ENCODE results near the gene KNG1.

The KNG1 gene

DNA sequence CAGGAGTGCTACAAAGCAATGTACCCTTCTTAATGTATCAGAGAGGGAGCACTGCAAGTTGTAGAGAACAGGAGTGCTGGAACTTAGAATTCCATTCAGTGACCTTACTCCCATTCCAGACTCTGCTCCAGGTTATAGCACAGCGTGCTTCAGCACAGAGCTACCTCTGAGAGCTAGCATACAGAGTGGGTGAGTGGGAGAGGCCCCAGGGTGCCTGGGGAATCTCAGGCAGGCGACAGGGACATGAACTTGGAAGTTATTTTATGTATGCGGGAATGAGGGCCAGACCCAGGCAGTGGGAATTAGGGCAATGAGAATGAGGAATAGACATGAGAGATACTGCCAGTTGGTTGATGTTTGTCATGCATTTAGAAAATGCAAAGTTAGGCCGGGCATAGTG is 3.7 kb upstream of the KNG1 start:
- TF ChIP-seq, protein P1, sequence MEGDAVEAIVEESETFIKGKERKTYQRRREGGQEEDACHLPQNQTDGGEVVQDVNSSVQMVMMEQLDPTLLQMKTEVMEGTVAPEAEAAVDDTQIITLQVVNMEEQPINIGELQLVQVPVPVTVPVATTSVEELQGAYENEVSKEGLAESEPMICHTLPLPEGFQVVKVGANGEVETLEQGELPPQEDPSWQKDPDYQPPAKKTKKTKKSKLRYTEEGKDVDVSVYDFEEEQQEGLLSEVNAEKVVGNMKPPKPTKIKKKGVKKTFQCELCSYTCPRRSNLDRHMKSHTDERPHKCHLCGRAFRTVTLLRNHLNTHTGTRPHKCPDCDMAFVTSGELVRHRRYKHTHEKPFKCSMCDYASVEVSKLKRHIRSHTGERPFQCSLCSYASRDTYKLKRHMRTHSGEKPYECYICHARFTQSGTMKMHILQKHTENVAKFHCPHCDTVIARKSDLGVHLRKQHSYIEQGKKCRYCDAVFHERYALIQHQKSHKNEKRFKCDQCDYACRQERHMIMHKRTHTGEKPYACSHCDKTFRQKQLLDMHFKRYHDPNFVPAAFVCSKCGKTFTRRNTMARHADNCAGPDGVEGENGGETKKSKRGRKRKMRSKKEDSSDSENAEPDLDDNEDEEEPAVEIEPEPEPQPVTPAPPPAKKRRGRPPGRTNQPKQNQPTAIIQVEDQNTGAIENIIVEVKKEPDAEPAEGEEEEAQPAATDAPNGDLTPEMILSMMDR (IDR thresholded peaks at IDR 0.05; ENCODE audit: low read depth, low read length), result no peak
- H3K4me3 ChIP-seq (replicated peaks in 1 of 2; ENCODE audit: low read depth in 2 of 2, low read length in 2 of 2), result no peak overlapping the region
- DNase-seq (ENCODE audit: low read depth in 2 of 2), result no peak

DNA sequence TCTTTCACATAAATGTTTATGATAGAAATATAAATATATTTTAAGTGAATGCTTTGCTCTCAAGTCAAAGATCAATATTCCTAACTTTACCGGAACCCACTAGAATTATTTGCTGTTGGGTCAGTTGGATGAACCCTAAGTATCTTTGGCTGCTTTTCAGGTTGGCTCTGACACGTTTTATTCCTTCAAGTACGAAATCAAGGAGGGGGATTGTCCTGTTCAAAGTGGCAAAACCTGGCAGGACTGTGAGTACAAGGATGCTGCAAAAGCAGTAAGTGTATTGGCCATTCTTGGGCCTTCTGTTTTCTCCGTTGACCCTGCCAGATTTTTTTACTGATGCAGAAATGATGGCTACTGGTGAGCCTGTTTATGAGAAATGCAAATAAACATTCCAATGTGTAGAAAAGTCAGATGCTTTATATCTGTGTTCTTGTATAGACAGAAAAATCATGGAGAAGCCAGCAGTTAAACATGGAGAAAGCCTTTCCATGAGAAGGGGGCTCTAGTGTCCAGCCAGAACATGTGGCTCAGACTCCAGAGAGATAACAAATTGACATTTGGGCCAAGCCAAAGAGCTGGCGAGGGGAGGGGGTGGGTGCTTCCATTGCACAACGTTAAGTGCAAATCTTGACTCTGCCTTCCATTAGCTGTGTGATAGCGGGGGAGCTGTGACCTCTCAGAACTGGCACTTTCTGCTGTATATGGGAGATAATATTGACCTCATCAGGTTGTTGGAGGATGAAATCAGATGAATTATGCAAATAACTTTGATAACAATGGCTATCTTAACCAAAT is 3.0 kb downstream of the KNG1 start:
- no peak overlapping the region for H3K4me3 ChIP-seq (replicated peaks in 1 of 2; ENCODE audit: low read depth in 2 of 2, low read length in 2 of 2)
- TF ChIP-seq, protein P1 (IDR thresholded peaks at IDR 0.05; ENCODE audit: low read depth, low read length), result no peak
- DNase-seq (ENCODE audit: low read depth in 2 of 2), result no peak

DNA sequence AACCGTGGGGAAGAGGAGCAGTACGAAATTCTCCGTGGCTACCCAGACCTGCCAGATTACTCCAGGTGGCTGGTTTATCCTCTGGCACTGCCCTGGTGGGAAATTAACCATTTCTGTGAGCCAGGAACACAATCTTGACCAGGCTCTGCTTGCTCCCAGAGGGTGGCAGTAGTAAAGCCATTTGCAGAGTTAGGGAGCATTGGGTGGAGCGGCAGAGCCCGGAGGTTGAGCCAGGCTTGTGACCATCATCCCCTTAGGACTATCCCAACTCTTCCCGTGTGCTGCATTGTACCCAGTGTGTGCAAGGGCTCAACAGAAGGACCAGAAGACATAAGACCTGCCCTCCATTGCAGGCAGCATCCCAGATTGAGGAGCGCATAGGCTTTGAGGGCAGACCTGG is 5.3 kb downstream of the KNG1 start:
- TF ChIP-seq, protein P1 (IDR thresholded peaks at IDR 0.05; ENCODE audit: low read depth, low read length), result peak; percentile 37
- no peak overlapping the region for H3K4me3 ChIP-seq (replicated peaks in 1 of 2; ENCODE audit: low read depth in 2 of 2, low read length in 2 of 2)
- DNase-seq (ENCODE audit: low read depth in 2 of 2), result peak; percentile 18 to 21

DNA sequence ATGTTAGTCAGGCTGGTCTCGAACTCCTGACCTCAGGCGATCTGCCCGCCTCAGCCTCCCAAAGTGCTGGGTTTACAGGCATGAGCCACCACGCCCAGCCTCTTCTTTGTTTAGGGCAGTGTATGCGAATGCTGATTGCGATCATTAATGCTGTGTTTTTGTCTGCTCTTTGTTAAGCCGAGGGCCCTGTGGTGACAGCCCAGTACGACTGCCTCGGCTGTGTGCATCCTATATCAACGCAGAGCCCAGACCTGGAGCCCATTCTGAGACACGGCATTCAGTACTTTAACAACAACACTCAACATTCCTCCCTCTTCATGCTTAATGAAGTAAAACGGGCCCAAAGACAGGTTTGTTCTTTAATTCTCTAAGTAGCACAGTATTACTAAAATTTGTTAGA is 7.8 kb downstream of the KNG1 start:
- no peak for DNase-seq (ENCODE audit: low read depth in 2 of 2)
- TF ChIP-seq, protein P1 (IDR thresholded peaks at IDR 0.05; ENCODE audit: low read depth, low read length), result no peak
- H3K4me3 ChIP-seq (replicated peaks in 1 of 2; ENCODE audit: low read depth in 2 of 2, low read length in 2 of 2), result no peak overlapping the region

DNA sequence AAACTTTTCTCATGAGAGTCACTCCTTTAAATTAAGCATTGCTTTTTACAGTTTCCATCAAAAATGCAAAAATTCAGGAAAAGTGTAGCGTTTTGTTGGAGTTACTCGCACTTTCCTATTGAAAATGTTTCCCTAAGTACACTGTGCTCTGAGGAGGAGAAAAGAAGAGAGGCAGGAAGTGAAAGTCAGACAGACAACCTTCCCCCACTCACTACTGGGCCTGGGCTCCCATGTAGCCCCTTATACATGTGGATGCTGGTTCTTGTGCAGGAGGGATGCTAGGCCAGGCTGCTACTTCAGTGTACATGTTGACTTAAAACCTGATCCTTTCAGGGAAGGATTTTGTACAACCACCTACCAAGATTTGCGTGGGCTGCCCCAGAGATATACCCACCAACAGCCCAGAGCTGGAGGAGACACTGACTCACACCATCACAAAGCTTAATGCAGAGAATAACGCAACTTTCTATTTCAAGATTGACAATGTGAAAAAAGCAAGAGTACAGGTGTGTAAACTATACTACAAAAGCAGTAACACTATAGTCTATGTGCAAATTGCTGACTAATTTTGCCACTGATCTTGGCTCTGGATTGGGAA is 15.1 kb downstream of the KNG1 start:
- TF ChIP-seq, protein P1 (IDR thresholded peaks at IDR 0.05; ENCODE audit: low read depth, low read length), result no peak
- H3K4me3 ChIP-seq (replicated peaks in 1 of 2; ENCODE audit: low read depth in 2 of 2, low read length in 2 of 2), result no peak overlapping the region
- no peak for DNase-seq (ENCODE audit: low read depth in 2 of 2)

DNA sequence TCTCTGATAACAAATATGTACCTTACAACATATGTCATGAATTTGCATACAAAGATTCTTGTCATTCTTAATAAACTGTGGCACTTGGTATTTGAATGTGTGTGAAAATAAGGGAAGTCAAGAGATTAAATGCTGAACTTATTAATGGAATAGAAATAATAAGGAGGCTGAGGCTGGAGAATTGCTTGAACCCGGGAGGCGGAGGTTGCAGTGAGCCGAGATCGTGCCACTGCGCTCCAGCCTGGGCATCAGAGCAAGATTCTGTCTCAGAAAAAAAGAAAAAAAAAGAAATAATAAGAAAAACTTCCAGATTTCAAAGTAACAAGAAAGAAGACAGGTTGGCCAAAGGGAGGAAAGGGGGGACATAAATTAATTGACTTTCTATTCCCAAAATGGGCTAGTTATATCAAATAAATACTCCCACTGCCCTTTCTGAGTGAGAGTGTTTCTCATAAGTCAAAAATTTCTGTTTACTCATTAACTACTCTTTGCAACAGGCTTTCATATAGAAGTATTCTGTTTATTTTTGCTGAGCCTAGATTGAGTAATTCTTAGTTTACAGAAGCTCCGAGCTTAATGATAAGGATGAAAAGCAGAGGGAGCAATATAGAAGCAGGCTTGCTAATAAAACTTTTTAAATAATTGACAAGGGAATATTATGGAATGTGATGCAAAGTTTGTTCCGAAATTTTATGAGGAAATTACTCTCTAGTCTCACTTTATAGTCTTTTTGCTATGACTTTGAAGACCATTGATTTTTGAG is 25.6 kb downstream of the KNG1 start:
- no peak for DNase-seq (ENCODE audit: low read depth in 2 of 2)
- TF ChIP-seq, protein P1 (IDR thresholded peaks at IDR 0.05; ENCODE audit: low read depth, low read length), result no peak
- H3K4me3 ChIP-seq (replicated peaks in 1 of 2; ENCODE audit: low read depth in 2 of 2, low read length in 2 of 2), result no peak overlapping the region
